NAMALWA (cell line): Measurements from ENCODE around the gene ARHGEF1.
"Not testable (repeated sequence)": the region's sequence is repeated elsewhere in the genome, so short reads cannot be mapped to it uniquely, and the experiment has no call there.

Experiments used
- DNase-seq: peaks from one replicate; pipeline ENCODE4 v3.0.0-alpha.2; 2015; ENCODE audit warnings: low spot score

Gene ARHGEF1

DNA sequence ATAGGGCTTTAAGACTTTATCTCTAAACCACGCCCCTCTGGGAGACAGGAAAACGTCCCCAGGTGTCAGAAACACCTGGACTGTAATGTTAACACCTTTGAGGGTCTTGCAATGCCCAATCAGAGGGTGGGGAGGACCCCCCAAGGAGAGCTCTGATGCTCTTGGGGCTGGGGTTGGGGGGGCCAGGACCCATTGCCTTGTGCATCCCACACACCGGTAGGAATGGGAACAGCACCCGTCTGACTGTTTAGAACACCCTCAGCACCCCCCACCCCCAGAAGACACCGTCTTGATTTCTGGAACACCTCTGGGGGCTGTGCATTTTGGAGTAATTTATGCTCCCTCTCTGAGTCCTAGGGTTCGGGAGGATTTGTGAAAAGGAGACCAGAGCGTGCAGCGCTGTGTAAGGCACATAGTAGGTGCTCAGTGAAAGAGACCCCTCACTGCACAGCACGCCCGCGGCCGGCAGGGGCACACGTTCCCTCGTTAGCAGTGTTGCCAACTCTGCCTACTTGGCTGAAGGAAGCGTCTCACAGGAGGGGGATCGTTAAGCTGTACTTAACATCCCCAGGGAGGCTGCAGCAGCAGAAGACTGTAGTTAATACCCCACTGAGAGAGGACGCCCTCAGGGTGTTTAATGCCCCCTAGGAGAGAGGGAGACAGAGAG is 48.1 kb downstream of the ARHGEF1 start:
- DNase-seq: peak; percentile 70

DNA sequence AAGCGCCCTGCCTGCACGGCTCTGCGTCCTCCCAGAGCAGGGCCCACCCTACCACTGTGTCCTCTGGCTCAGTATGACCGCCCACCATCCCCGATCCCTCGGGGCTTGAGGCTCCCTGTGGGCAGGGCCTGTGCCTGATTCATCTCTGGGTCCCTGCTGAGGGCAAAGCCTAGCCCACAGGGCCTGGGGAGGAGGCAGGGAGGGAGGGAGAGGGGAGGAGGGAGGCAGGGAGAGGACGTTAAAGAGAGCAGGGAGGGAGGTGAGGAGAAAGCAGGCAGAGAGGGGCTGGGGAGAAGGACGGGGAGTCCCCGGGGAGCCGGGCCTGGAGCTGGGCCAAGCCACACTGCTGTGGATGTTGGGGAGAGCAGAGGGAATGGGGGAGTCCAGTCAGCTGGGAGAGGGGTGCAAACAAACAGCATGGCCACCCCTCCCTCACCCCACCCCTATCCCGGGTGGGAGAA is 49.3 kb downstream of the ARHGEF1 start:
- DNase-seq: no peak

DNA sequence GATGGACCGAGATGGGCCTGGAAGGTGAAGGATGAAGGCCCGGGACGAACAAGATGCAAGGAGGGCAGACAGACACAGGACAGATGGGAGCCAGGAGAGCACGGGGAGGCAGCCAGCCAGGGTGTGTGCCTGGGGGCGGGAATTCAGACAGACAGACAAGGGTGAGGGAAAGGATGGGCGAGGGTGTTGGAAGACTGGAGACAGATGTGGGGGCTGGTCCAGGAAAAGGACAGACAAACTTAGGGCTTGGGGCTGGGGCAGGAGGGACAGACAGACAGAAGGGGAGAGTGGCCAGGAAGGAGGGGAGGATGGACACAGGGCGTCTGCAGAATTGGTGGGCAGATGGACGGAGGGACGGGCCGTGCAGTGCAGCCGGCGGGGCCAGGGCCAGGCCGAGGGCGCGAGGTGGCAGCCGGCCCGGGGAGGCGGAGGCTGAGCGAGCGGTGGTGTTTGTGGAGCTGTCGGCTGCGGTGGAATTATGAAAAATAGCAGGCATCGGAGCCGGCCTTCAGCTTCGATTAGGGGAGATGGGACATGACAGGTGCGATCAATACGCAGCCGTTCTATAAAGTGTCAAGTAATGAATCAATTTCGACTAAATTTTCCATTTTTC is 49.8 kb downstream of the ARHGEF1 start:
- DNase-seq: no peak

DNA sequence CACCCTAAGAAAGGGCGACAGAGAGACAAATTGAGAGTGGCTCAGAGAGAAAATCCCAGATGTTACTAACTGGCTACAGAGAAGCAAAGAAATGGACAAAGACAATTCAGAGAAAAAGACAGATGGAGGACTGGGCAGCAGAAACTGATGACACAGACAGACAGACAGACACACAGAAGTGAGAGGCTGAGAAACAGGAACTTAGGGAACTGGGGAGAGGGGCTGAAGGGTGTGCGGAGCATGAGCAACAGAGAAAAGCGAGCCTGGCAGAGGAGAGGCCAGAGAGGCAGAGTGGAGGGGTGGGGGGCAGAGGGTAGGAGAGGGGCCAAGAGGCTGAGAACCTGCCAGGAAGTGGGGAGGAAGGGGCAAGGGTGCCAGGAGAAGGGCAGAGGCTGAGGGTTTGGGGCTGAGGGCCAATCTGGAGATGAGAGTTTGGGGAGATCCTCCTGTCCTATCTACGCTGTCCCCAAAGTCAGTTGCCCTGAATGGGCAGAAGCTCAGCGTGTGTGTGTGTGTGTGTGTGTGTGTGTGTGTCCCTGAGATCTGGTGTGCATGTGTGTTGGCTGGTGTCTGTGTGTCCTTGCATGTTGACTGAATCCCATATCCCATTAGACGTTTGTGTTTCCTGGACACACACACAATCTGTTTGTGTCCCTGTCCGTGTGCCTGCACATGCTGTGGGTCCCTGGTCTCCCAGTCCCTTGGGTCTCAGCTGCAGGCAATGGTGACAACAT is 50.9 kb downstream of the ARHGEF1 start:
- DNase-seq: no peak

DNA sequence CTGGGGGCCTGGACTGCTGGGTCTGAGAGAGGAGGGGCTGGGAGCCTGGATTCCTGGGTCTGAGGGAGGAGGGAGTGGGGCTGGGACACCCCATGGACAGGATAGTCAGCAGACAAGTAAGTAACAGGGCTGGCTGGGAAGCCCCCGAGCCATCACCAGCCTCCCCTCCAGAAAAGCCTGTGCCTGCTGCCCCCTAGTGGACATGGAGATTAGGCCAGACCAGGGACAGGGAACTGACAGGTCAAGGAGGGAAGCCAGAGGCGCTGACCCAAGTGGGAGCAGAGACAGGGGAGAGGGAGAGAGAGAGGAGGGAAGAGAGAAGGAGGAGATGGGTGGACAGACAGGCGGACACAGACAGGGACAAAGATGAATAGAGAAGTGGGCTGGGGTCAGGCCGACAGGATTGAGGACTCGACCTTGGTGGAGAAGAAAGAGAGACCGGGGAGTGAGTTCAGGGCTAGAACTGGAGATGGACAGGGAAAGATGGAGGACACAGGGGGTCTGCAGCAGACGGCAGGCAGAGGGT is 51.9 kb downstream of the ARHGEF1 start:
- peak; percentile 84 for DNase-seq

DNA sequence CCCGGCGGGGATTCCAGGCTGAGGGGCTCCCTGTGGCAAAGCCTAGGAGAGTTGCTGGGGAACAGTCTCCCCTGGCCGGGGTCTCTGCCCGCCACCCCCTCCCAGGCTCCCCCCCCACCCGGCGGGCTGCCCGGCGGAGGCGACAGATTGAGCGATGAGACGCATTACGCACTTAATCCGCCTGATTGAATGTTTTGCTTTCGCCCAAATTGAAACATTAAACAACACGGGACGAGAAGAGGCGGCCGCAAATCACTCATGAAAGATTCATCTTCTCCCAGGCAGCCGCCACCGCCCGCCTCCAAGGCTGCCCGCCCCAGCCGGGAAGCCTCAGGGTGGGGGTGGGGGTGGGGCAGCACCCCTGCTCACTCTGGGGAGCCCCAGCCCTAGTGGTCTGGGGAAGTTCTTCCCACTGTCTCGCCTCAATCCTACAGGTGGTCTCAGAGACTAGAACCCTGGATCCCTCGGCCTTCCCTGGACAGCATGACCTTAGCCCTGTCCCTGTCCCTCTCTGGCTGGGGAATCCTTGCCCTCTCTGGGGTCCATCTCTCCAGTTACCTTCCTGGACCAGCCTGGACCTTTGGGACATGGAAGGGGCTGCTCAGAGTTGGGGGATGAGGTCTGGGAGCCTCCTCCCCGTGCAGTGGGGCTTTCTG is 52.9 kb downstream of the ARHGEF1 start:
- no peak for DNase-seq

DNA sequence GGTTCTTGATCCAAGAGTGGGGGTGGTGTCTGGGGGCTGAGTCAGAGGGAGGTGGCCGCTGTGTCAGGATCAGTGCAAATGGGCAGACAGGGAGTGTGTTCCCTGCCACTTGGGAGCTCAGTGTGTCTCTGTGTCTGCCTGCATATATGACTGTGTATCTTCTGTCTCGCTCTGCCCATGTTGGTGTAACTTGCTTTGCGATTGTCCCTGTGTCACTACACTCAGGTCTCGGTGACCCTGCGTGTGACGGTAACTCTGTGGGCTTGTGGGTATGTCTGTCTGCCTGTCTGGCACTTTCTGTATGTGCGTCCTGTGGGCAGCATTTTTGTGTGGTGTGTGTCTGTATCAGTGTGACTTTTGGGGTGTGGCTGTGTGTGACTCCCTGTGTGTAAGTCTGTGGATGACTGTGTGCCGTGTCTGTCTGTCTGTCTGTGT is 53.4 kb downstream of the ARHGEF1 start:
- no peak for DNase-seq

DNA sequence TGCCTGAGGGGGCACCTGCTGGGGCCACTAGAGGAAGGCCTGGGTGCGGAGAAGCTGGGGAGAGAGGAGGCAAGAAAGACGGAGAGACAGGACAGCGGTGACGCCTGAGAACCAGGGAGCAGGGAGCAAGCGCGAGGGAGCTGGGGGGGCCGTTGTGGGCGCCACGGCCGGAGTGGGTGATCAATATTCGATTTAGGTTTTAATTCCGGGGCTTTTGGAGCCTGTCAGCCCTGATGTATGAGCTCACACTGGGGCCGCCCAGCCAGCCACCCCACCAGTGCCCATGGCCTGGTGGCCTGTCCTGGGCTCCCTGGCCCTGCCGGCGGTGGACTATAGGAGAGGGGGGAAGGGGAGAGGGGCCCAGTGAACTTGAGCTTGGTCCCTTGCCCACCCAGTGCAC is 54.0 kb downstream of the ARHGEF1 start:
- DNase-seq: no peak

DNA sequence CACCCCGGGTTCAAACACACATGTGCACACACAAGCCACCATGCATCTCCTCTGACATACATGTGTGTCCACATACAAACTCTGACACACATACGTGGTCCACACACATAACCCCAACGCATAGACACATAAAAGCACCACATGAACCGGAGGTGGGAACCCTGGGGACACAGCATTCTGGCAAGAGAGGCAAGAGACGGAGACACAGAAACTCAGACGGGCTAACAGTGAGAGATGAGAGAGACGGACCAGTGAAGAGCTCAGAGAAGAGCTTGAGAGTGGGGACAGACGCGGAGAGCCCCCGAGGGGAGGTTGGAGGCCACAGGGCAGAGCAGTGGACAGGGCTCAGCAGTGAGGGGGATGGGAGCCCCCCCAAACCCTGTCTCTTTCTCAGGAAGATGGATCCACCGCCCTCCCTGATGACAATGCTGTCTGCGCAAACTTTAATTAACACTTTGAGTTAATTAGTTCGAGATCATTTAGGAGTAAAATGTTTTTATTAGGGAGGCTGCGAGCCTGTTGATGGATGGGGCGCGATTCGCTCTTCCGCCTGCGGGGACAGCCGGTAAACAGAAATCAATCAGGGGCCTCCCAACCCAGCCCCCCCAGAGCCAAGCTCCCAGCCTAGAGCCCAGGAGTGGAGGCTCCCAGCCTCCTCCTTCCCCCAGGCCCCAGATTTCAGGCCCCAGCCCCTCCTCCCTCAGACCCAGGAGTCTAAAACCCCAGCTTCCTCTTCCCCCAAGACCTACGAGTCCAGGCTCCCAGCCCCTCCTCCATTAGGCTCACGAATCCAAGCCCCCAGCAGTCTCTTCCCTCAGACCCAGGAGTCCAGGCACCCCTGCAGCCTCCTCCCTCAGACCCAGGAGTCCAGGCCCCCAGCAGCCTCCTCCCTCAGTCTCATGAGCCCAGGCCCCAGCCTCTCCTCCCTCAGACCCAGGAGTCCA is 54.8 kb downstream of the ARHGEF1 start:
- no peak for DNase-seq

DNA sequence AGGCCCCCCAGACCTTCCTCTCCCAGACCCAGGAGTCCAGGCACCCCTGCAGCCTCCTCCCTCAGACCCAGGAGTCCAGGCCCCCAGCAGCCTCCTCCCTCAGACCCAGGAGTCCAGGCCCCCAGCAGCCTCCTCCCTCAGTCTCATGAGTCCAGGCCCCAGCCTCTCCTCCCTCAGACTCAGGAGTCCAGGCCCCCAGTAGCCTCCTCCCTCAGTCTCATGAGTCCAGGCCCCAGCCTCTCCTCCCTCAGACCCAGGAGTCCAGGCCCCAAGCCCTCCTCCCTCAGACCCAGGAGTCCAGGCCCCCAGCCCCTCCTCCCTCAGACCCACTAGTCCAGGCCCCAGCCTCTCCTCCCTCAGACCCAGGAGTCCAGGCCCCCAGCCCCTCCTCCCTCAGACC is 56.2 kb downstream of the ARHGEF1 start:
- not testable (repeated sequence) for DNase-seq

DNA sequence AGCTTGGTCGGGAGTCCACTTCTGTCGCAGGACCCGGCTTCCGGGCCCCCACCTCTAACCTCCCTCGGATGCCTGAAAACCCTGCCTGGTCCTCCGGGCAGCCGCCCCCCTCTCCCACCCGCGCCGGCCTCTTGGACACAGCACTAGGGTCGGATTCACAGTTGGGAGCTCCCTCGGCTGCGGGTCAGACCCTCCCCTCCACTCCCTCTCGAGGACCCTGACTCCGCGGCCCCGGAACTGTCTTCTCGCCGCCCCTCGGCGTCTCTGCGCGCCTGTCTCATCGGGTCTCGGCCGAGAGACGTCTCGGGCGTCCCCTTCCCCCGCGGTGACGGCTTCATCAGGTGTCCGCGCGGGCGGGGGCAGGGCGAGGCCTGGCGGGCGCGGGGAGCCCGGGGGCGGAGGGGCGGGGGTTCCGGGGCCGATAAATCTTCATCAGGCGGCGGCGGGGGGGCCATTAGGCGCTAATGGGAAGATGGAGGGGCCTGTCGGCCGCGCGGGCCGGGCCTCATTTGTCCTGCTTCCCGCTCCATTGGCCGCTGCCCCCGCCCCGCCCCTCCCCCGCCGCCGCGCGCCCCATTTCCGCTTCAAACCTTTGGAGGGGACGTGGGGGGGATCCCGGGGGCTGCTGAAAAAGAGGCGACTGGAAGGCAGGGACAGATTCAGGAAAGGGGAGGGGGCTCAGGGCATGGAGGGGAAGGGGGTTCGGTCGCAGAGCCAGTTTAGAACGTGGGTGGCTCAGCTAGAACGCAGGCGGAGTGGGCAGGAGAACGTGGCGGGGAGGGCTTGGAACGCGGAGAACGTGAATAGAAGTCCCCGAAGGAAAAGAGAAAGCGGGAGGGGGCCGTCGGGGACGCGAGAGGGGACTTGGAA is 57.1 kb downstream of the ARHGEF1 start:
- no peak for DNase-seq

DNA sequence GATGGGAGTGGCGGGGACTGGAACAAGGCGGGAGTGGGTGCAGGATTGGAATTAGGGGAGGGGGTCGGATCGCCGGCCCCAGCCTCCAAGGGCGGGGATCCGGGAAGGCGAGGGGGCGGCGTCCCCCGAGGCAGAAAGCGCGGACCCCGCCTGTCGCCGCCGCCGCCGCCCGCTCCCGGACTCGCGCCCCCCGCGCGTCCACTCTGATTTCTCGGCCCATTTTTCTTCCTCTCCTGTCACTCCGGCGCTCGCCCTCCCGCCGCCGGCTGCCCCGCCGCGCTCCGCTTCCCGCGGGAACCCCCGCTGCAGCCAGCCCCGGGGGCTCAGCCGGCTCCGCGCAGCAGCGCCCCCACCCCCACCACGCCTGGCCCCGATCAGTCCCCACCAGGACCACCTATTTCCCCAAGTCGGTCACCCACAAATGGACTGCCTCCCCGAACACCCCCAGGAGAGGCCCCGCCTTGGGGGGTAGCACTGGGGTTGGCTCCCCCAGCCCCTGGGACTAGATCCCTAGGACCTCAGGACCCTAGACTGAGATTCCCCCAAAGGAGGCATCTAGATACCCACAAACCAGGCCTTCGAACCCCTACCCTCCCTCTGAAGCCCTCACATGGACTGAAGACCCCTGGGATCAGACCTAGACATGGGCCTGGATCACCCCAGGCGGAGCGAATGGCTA is 57.9 kb downstream of the ARHGEF1 start:
- DNase-seq: no peak

DNA sequence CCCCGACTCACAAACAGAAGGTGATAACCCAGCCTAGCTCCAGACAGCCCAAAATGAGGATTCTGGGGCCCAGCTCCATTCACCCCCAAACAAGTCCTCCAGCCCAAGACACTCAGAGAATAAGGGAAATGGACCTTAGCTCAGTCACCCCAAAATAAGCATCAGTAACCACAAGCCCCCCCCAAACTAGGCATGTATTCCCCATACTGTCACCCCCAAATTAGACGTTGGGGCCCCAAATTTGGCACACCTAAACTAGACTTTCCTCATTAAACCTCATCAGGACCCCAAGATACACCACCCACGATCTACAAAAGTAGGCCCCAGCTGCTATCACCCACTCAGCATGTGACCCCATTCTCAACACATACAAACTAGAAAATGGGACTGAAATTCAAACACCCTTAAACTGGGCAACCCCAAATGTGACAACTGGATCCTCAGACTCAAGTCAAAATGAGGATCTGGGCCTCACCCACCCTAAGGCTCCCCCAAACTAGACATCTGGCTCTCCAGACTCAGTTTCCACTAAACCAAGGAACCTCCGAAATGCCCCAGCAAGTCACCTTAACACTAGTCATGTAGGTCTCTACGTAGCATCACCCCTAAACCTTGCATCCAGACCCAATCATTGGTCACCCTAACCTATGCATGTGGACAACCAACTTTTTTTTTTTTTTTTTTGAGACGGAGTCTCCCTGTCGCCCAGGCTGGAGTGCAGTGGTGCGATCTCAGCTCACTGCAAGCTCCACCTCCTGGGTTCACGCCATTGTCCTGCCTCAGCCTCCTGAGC is 58.6 kb downstream of the ARHGEF1 start:
- DNase-seq: no peak

DNA sequence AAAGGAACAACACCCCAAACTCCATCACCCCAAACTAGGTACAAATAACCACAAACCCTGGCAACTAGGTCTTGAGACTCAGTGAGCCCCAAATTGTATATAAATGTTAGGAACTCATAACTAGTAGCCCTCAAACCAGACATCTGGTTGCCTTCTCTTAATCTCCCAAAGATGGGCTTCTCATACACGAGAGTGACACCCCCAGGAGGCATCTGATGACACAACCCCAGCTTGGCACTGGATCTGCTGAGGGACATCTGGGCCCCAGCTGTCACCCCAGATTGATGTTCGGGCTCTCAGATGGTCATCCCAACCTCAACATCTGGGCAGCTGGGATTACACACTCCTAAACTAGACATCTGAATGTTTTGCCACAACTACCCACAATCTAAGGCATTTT is 61.4 kb downstream of the ARHGEF1 start:
- DNase-seq: peak; percentile 79

DNA sequence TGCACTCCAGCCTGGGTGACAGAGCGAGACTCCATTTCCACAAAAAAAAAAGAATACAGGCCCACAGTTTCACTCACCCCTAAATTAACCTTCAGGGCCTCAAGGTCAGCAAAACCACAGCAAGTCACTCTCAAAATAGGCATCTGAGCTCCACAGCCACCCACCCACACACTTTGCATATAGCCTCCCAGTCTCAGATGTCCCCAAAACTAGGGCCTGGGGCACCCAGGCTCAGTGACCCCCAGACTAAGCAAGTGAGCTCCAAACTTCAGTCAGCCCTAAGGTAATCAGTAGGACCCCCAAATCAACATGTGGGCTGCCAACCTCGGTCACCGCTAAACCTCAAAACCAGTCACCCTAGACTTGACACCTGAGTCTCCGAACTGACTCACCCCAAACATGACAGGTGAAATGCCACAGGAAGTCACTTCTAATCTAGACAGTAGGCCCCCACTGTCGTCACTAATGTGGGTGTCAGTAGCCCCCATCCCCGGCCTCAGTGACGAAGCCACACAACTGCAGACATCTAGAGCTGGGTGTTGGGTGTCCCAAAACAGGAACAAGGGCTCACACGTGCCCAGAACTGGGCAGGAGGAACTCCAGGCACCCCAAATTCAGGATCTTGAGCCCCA is 62.3 kb downstream of the ARHGEF1 start:
- peak; percentile 93 for DNase-seq

DNA sequence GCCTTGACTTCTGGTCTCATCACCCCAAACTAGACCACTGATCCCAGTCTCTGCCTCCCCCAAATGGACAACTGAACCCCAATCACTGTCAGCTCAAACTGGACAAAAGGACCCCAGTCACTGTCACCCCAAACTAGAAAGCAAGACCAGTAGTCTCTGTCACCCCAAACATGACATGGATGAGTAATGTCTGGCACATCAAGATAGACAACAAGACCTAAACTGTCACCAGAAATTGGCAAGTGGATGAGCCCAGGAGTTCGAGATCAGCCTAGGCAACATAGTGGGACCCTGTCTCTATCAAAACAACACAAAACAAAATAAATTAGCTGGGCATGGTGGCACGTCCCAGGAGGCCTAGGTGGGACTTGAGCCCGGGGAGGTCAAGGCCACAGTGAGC is 64.1 kb downstream of the ARHGEF1 start:
- DNase-seq: no peak

DNA sequence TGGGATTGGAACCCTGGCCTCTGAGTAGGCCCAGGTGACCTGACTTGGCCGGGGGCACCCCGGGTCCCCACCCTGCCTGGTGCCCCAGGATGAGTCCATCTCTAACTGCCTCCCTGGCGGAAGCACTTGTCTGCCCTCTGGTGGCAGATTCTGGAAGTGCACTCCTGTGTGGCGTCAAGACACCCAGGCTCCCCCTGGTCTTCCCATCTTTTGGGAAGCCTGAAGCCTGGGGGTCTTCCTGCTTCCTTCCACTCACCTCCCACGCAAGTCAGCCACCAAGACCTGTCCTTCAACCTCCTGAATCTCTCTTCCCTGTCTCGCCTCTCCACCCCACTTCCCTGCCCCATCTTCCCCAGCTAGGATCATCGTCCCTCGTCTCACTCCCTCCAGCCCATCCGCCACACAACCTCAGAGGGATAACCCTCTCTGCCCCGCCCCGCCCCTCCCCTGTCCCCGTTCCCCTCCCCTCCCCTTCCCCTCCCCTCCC is 68.7 kb downstream of the ARHGEF1 start:
- DNase-seq: peak; percentile 87

DNA sequence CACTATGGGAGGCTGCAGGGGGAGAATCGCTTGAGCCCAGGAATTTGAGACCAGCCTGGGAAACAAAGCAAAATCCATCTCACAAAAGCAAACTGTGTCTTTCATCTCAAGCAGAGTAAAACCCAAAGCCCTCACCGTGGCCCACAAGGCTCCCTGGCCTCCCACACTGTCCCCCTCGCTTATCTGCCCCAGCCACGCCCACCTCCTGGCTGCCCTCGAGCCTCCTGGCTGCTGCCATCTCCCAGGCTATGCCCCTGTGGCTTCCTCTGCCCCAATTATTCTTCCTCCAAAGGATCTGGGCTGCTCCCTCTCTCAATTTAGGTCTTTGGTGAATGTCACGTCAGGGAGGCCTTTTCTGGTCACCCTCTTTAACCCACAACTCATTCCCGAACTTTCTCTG is 72.5 kb downstream of the ARHGEF1 start:
- DNase-seq: no peak
